Measurements from ENCODE around the gene RNF126. TPM values are rescaled to one million over a fixed set of nuclear protein-coding genes. Genes with fewer than 3 reads are reported as not detected.

RNF126 gene
- total RNA-seq, 1 experiment from 2014 or later = 44.8 TPM

DNA sequence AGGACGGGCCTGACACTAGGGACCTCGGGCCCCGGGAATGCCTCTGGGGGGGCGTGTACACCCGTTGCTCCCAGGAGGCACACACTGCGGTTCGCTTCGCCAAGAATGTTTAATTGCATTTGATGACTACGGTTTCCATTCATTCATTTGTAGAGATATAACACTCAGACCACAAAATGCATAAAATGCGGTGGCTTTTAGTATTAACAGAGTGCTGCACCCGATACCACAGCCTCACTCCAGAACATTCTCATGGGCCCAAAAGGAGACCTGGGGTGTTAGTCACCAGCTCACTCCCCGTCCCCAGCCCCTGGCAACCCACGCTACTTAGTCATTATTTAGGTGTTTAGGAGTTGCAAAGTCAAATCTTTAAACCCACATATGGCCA, 51.5 kb downstream of the RNF126 start:
- BruUV-seq (replicated peaks) = no TSS peak
- Mint-ChIP-seq H3K36me3 (ENCODE audit: insufficient read depth, unreplicated experiment) (peaks cover 7% of the 10 kb centered on the region), H3K27me3 (ENCODE audit: unreplicated experiment) (no peaks in the 10 kb centered on the region), H3K4me1 (ENCODE audit: low read depth, unreplicated experiment) (no peaks in the 10 kb centered on the region), H3K4me3 (ENCODE audit: low read depth, unreplicated experiment) (no peak overlapping the region), H3K9me3 (ENCODE audit: low read depth, unreplicated experiment) (no peaks in the 10 kb centered on the region), H3K27ac (ENCODE audit: unreplicated experiment) (no peak overlapping the region)
- CTCF ChIA-PET = no interaction called here
- TF ChIP-seq, protein P1, sequence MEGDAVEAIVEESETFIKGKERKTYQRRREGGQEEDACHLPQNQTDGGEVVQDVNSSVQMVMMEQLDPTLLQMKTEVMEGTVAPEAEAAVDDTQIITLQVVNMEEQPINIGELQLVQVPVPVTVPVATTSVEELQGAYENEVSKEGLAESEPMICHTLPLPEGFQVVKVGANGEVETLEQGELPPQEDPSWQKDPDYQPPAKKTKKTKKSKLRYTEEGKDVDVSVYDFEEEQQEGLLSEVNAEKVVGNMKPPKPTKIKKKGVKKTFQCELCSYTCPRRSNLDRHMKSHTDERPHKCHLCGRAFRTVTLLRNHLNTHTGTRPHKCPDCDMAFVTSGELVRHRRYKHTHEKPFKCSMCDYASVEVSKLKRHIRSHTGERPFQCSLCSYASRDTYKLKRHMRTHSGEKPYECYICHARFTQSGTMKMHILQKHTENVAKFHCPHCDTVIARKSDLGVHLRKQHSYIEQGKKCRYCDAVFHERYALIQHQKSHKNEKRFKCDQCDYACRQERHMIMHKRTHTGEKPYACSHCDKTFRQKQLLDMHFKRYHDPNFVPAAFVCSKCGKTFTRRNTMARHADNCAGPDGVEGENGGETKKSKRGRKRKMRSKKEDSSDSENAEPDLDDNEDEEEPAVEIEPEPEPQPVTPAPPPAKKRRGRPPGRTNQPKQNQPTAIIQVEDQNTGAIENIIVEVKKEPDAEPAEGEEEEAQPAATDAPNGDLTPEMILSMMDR (IDR thresholded peaks at IDR 0.05; ENCODE audit: unreplicated experiment) = no peak
- intact Hi-C loops (cut with micrococcal nuclease; ENCODE audit: unreplicated experiment) = no loop called here
- DNase-seq = no peak

DNA sequence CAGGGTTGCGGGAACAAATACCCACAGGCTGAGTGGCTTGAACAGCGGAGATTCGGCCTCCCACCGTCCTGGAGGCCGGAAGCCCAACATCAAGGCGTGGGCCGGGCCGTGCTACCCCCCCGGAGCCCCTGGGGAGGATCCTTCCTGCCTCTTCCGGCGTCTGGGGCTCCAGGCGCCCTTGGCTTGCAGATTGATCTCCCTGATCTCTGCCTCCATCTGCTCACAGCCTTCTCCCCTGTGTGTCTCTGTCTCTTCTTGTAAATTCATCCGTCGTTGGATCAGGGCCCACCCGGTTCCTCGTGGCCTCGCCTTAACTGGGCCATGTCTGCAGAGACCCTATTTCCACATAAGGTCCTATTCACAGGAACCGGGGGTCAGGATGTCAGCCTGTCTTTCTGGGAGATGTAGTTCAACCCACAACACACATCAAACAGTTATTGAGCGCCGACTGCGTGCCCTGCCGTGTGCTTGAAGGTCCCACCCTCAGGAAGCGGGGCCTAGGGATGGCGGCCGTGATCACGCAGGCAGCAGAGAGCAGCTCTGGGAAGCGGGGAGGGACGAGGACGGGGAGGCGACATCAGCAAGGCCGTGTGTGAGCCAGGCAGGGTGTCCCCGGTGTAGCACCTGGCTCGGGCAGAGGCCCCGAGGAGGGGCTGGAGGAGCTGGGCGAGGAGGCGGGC, 52.1 kb downstream of the RNF126 start:
- CTCF ChIA-PET = no interaction called here
- TF ChIP-seq, protein P1 (IDR thresholded peaks at IDR 0.05; ENCODE audit: unreplicated experiment) = no peak
- Mint-ChIP-seq H3K4me1 (ENCODE audit: low read depth, unreplicated experiment) (no peaks in the 10 kb centered on the region), H3K36me3 (ENCODE audit: insufficient read depth, unreplicated experiment) (peaks cover 7% of the 10 kb centered on the region), H3K4me3 (ENCODE audit: low read depth, unreplicated experiment) (no peak overlapping the region), H3K27ac (ENCODE audit: unreplicated experiment) (no peak overlapping the region), H3K27me3 (ENCODE audit: unreplicated experiment) (no peaks in the 10 kb centered on the region), H3K9me3 (ENCODE audit: low read depth, unreplicated experiment) (no peaks in the 10 kb centered on the region)
- no peak for DNase-seq
- BruUV-seq (replicated peaks) = no TSS peak
- intact Hi-C loops (cut with micrococcal nuclease; ENCODE audit: unreplicated experiment) = no loop called here

- no peak for DNase-seq
- Mint-ChIP-seq H3K27me3 (ENCODE audit: unreplicated experiment) (no peaks in the 10 kb centered on the region), H3K36me3 (ENCODE audit: insufficient read depth, unreplicated experiment) (peaks cover 7% of the 10 kb centered on the region), H3K4me3 (ENCODE audit: low read depth, unreplicated experiment) (no peak overlapping the region), H3K4me1 (ENCODE audit: low read depth, unreplicated experiment) (no peaks in the 10 kb centered on the region), H3K9me3 (ENCODE audit: low read depth, unreplicated experiment) (no peaks in the 10 kb centered on the region), H3K27ac (ENCODE audit: unreplicated experiment) (no peak overlapping the region)
- intact Hi-C loops (cut with micrococcal nuclease; ENCODE audit: unreplicated experiment) = no loop called here
- TF ChIP-seq, protein P1 (IDR thresholded peaks at IDR 0.05; ENCODE audit: unreplicated experiment) = no peak
- CTCF ChIA-PET = no interaction called here
- no TSS peak for BruUV-seq (replicated peaks)
Observed at GRCh38 chr19:610071-610800, 52.8 kb downstream of the RNF126 start.

GRCh38 chr19:609004-609346, 54.0 kb downstream of the RNF126 start:
- CTCF ChIA-PET = interaction anchor here (0.5 to 0.6 kb wide), 2 partner anchors 46 to 55 kb away, joined by 3 to 5 read pairs; no protein-coding TSS in a partner anchor
- H3K4me3 Mint-ChIP-seq (ENCODE audit: low read depth, unreplicated experiment) = no peak overlapping the region
- no peaks in the 10 kb centered on the region for H3K9me3 Mint-ChIP-seq (ENCODE audit: low read depth, unreplicated experiment)
- TF ChIP-seq, protein P1 (IDR thresholded peaks at IDR 0.05; ENCODE audit: unreplicated experiment) = no peak
- intact Hi-C loops (cut with micrococcal nuclease; ENCODE audit: unreplicated experiment) = no loop called here
- H3K27ac Mint-ChIP-seq (ENCODE audit: unreplicated experiment) = no peak overlapping the region
- no TSS peak for BruUV-seq (replicated peaks)
- H3K36me3 Mint-ChIP-seq (ENCODE audit: insufficient read depth, unreplicated experiment) = peaks cover 7% of the 10 kb centered on the region
- peak; percentile 56 for DNase-seq
- no peaks in the 10 kb centered on the region for H3K27me3 Mint-ChIP-seq (ENCODE audit: unreplicated experiment)
- no peaks in the 10 kb centered on the region for H3K4me1 Mint-ChIP-seq (ENCODE audit: low read depth, unreplicated experiment)
